HEK293 (cell line): ENCODE data around the gene GSK3B.

Experiments used
- KLF10 ChIP-seq: fragments of 450-650 bp; IDR thresholded peaks from 2 replicates; pipeline ENCODE4 v1.5.1; 2018; ENCODE audit warnings: missing biosample characterization, mild to moderate bottlenecking, missing genetic modification characterization
- ZBTB11 ChIP-seq: fragments of 450-650 bp; formaldehyde crosslinking; conservative IDR thresholded peaks from 2 replicates; pipeline ENCODE4 v1.5.1; 2016; ENCODE audit warnings: low read depth, missing biosample characterization, missing genetic modification characterization
- ZNF19 ChIP-seq: fragments of 450-650 bp; formaldehyde crosslinking; IDR thresholded peaks from 2 replicates; pipeline ENCODE4; 2016; ENCODE audit warnings: missing biosample characterization, missing genetic modification characterization, low read depth
- ZNF223 ChIP-seq: fragments of 450-650 bp; formaldehyde crosslinking; IDR thresholded peaks from 2 replicates; pipeline ENCODE4 v1.5.1; 2016; ENCODE audit warnings: missing biosample characterization, missing genetic modification characterization
- ZNF23 ChIP-seq: fragments of 450-650 bp; formaldehyde crosslinking; IDR thresholded peaks from 2 replicates; pipeline ENCODE4 v1.5.1; 2016; ENCODE audit warnings: missing biosample characterization, missing genetic modification characterization, borderline replicate concordance
- ZNF341 ChIP-seq: fragments of 450-650 bp; formaldehyde crosslinking; IDR thresholded peaks from 2 replicates; pipeline ENCODE4; 2016; ENCODE audit warnings: low read depth, missing biosample characterization, missing genetic modification characterization
- ZNF433 ChIP-seq: fragments of 450-650 bp; formaldehyde crosslinking; IDR thresholded peaks from 2 replicates; pipeline ENCODE4 v1.5.1; 2016; ENCODE audit warnings: missing biosample characterization, missing genetic modification characterization, low read depth
- ZNF510 ChIP-seq: fragments of 450-650 bp; formaldehyde crosslinking; IDR thresholded peaks from 2 replicates; pipeline ENCODE4 v1.5.1; 2018; ENCODE audit warnings: mild to moderate bottlenecking, missing genetic modification characterization, missing biosample characterization; ENCODE audit not compliant: insufficient replicate concordance
- ZNF670 ChIP-seq: fragments of 450-650 bp; formaldehyde crosslinking; IDR thresholded peaks from 2 replicates; pipeline ENCODE4 v1.5.1; 2016; ENCODE audit warnings: missing biosample characterization, missing genetic modification characterization, low read depth
- TF ChIP-seq, protein P1 (sequence below): fragments of 450-650 bp; formaldehyde crosslinking; IDR thresholded peaks from 2 replicates; pipeline ENCODE4 v1.5.1; 2016; ENCODE audit warnings: missing biosample characterization, missing genetic modification characterization
- TF ChIP-seq, protein P2 (sequence below): fragments of 450-650 bp; formaldehyde crosslinking; optimal IDR thresholded peaks from 2 replicates; pipeline ENCODE3; 2016; ENCODE audit warnings: missing biosample characterization, mild to moderate bottlenecking, missing genetic modification characterization

DNA sequence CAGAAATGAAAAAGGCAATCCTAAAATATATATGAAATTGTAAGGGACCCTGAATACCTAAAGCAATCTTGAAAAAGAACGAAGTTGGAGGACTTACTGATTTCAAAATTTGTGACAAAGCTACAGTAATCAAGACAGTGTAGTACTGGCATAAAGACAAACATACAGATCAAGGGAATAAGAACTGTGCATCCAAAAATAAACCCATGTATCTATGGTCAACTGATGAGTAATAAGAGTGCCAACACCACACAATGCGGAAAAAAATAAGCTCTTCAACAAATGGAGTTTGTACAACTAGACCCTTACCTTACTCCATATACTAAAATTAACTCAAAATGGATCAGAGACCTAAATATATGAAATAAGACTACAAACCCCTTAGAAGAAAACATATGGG lies 29.6 kb downstream of the GSK3B start:
- TF ChIP-seq ZNF510 (tag by site-specific recombination) = no peak
- no peak for TF ChIP-seq KLF10
- no peak for TF ChIP-seq ZNF23 (tag by site-specific recombination)
- TF ChIP-seq, protein P1, sequence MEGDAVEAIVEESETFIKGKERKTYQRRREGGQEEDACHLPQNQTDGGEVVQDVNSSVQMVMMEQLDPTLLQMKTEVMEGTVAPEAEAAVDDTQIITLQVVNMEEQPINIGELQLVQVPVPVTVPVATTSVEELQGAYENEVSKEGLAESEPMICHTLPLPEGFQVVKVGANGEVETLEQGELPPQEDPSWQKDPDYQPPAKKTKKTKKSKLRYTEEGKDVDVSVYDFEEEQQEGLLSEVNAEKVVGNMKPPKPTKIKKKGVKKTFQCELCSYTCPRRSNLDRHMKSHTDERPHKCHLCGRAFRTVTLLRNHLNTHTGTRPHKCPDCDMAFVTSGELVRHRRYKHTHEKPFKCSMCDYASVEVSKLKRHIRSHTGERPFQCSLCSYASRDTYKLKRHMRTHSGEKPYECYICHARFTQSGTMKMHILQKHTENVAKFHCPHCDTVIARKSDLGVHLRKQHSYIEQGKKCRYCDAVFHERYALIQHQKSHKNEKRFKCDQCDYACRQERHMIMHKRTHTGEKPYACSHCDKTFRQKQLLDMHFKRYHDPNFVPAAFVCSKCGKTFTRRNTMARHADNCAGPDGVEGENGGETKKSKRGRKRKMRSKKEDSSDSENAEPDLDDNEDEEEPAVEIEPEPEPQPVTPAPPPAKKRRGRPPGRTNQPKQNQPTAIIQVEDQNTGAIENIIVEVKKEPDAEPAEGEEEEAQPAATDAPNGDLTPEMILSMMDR (tag by site-specific recombination) = no peak
- no peak for TF ChIP-seq ZNF341 (tag by site-specific recombination)
- TF ChIP-seq ZNF670 (tag by site-specific recombination) = no peak
- no peak for TF ChIP-seq ZBTB11 (tag by site-specific recombination)
- no peak for TF ChIP-seq ZNF19
- TF ChIP-seq ZNF223 (tag by site-specific recombination) = no peak
- TF ChIP-seq, protein P2, sequence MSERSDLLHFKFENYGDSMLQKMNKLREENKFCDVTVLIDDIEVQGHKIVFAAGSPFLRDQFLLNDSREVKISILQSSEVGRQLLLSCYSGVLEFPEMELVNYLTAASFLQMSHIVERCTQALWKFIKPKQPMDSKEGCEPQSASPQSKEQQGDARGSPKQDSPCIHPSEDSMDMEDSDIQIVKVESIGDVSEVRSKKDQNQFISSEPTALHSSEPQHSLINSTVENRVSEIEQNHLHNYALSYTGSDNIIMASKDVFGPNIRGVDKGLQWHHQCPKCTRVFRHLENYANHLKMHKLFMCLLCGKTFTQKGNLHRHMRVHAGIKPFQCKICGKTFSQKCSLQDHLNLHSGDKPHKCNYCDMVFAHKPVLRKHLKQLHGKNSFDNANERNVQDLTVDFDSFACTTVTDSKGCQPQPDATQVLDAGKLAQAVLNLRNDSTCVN = no peak
- TF ChIP-seq ZNF433 (tag by site-specific recombination) = no peak
